Measurements from ENCODE around the gene DERA. TPM values are rescaled to one million over a fixed set of nuclear protein-coding genes. Genes with fewer than 3 reads are reported as not detected.

DERA gene
- polyA plus RNA-seq, 1 donor (not counting 4 experiments of a cell fraction or from before 2014, with no cell fraction given): 34.2 TPM

DNA sequence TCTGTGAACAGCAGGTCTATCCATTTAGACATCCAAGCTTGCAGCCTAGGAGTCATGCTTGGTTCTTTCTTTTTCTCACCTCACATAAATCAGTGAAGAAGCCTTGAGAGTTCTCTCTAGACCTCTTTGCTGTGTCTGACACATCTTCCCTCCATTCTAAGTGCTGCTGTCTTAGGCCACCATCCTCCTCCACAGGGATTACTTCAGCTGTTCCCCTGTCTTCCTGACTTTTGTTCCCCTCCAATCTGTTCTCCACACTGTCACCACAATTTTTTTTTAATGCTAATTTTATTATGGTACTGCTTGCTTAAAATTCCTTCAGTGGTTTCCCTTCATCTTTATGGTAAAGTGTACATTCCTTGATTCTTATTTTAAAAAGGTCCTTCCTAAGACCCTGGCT, 71.8 kb downstream of the DERA start:
- Histone ChIP-seq H3K4me3 (ENCODE audit: control insufficient read depth in 2 of 3, extremely low read depth in 1 of 3, insufficient read depth in 2 of 3, low read depth in 1 of 3, low read length in 3 of 3) (no peak overlapping the region), H3K9ac (ENCODE audit: control insufficient read depth, extremely low read depth, insufficient read depth, low read length) (no peak overlapping the region), H3K9me1 (ENCODE audit: control insufficient read depth, extremely low read depth, insufficient read depth, low read length) (no peaks in the 10 kb centered on the region), H3K4me2 (ENCODE audit: control insufficient read depth, extremely low read depth, insufficient read depth, low read depth, low read length) (no peak overlapping the region), H3K36me3 (ENCODE audit: control insufficient read depth in 2 of 2, extremely low read depth in 1 of 2, insufficient read depth in 2 of 2, low read length in 2 of 2) (peaks cover 0 to 7% of the 10 kb centered on the region in 2 experiments), H4K20me1 (ENCODE audit: control insufficient read depth, extremely low read depth, insufficient read depth, low read length) (no peaks in the 10 kb centered on the region), H2AFZ (ENCODE audit: control insufficient read depth, low read length) (no peak overlapping the region), H3K4me1 (ENCODE audit: control insufficient read depth, extremely low read depth, insufficient read depth, low read length) (peaks cover 18% of the 10 kb centered on the region), H3K27me3 (ENCODE audit: control insufficient read depth, extremely low read depth, insufficient read depth, low read length) (no peaks in the 10 kb centered on the region), H3K79me2 (ENCODE audit: control insufficient read depth, insufficient read depth, low read length) (no peaks in the 10 kb centered on the region), H3K9me3 (ENCODE audit: control insufficient read depth, low read depth, low read length) (no peaks in the 10 kb centered on the region), H3K27ac (ENCODE audit: control insufficient read depth, insufficient read depth, low read length) (no peak overlapping the region)
- FAIRE-seq (no peak), DNase-seq (ENCODE audit: low read depth, low spot score) (no peak)
- dilution Hi-C loops (cut with MboI; ENCODE audit: extremely low pct_ligation_motif_present, low sequenced_read_pairs): no loop called here
- TF ChIP-seq EZH2 (IDR thresholded peaks at IDR 0.05; ENCODE audit: low read length): no peak
- TF ChIP-seq, protein P1, sequence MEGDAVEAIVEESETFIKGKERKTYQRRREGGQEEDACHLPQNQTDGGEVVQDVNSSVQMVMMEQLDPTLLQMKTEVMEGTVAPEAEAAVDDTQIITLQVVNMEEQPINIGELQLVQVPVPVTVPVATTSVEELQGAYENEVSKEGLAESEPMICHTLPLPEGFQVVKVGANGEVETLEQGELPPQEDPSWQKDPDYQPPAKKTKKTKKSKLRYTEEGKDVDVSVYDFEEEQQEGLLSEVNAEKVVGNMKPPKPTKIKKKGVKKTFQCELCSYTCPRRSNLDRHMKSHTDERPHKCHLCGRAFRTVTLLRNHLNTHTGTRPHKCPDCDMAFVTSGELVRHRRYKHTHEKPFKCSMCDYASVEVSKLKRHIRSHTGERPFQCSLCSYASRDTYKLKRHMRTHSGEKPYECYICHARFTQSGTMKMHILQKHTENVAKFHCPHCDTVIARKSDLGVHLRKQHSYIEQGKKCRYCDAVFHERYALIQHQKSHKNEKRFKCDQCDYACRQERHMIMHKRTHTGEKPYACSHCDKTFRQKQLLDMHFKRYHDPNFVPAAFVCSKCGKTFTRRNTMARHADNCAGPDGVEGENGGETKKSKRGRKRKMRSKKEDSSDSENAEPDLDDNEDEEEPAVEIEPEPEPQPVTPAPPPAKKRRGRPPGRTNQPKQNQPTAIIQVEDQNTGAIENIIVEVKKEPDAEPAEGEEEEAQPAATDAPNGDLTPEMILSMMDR (optimal IDR thresholded peaks at IDR 0.05 in 1 of 3, IDR thresholded peaks at IDR 0.05 in 1 of 3, conservative IDR thresholded peaks at IDR 0.05 in 1 of 3; ENCODE audit: extremely low read depth in 1 of 3, insufficient read depth in 2 of 3, low read length in 3 of 3): no peak

DNA sequence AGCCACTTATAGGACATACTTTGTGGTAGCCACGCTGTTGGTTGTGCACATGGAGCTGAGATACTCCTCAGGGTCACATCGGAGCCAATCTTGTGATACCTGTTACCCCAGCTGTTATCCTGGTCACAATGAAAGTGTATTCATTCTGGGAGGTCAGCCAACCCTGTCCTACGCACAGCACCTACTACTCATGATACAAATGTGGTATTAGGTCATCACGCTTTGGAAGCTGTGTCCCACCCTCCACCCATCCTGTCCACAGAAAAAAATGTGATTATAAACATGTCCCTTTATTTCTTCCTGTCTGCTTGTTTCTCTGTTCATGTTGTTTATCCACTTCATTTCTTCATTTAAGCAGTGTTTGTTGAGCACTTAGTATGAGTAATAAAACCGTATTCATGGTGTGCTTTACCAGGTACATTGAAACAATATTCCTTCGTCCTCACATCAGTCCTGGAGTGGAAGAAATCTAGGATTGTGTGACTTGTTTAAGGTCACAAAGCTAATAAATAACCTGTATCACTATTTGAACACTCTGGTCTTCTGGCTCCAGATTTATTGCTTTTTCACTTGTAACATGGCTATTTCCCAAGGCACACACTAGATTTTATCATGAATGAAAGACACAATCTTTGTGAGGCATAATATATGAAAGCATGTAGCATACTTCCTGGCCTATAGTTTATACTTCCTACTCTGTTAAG, 73.1 kb downstream of the DERA start:
- H3K9me3 ChIP-seq (ENCODE audit: control insufficient read depth, low read depth, low read length): no peaks in the 10 kb centered on the region
- dilution Hi-C loops (cut with MboI; ENCODE audit: extremely low pct_ligation_motif_present, low sequenced_read_pairs): no loop called here
- H3K27ac ChIP-seq (ENCODE audit: control insufficient read depth, insufficient read depth, low read length): no peak overlapping the region
- no peaks in the 10 kb centered on the region for H3K27me3 ChIP-seq (ENCODE audit: control insufficient read depth, extremely low read depth, insufficient read depth, low read length)
- no peak overlapping the region for H3K4me2 ChIP-seq (ENCODE audit: control insufficient read depth, extremely low read depth, insufficient read depth, low read depth, low read length)
- TF ChIP-seq EZH2 (IDR thresholded peaks at IDR 0.05; ENCODE audit: low read length): no peak
- TF ChIP-seq, protein P1 (optimal IDR thresholded peaks at IDR 0.05 in 1 of 3, IDR thresholded peaks at IDR 0.05 in 1 of 3, conservative IDR thresholded peaks at IDR 0.05 in 1 of 3; ENCODE audit: extremely low read depth in 1 of 3, insufficient read depth in 2 of 3, low read length in 3 of 3): no peak
- DNase-seq (ENCODE audit: low read depth, low spot score) (no peak), FAIRE-seq (no peak)
- no peak overlapping the region for H2AFZ ChIP-seq (ENCODE audit: control insufficient read depth, low read length)
- H3K36me3 ChIP-seq (ENCODE audit: control insufficient read depth in 2 of 2, extremely low read depth in 1 of 2, insufficient read depth in 2 of 2, low read length in 2 of 2): peaks cover 0 to 14% of the 10 kb centered on the region in 2 experiments
- no peaks in the 10 kb centered on the region for H3K9me1 ChIP-seq (ENCODE audit: control insufficient read depth, extremely low read depth, insufficient read depth, low read length)
- H3K4me3 ChIP-seq (ENCODE audit: control insufficient read depth in 2 of 3, extremely low read depth in 1 of 3, insufficient read depth in 2 of 3, low read depth in 1 of 3, low read length in 3 of 3): no peak overlapping the region
- no peaks in the 10 kb centered on the region for H4K20me1 ChIP-seq (ENCODE audit: control insufficient read depth, extremely low read depth, insufficient read depth, low read length)
- H3K79me2 ChIP-seq (ENCODE audit: control insufficient read depth, insufficient read depth, low read length): no peaks in the 10 kb centered on the region
- H3K4me1 ChIP-seq (ENCODE audit: control insufficient read depth, extremely low read depth, insufficient read depth, low read length): peaks cover 8% of the 10 kb centered on the region
- H3K9ac ChIP-seq (ENCODE audit: control insufficient read depth, extremely low read depth, insufficient read depth, low read length): no peak overlapping the region

Measured in keratinocyte (primary cell).